Adrenal gland (tissue), 5 donors: ENCODE data around the gene MIER3.
"Not testable (repeated sequence)": the region's sequence is repeated elsewhere in the genome, so short reads cannot be mapped to it uniquely, and the experiment has no call there.

ENCODE experiments used
- POLR2A ChIP-seq, 2 donors: fragments of 450-650 bp; IDR thresholded peaks; one replicate each; pipeline ENCODE4 v1.6.1; 2017; ENCODE audit warnings: antibody characterized with exemption in 2 of 2, mild to moderate bottlenecking in 2 of 2, moderate library complexity in 1 of 2
- TF ChIP-seq, protein P1 (sequence below), 6 experiments: fragments of 450-650 bp in 4 of 6; fragments of 200-600 bp in 2 of 6; sonication (generic) in 1 of 6; IDR thresholded peaks; 1 replicate in 5 of 6; 2 replicates in 1 of 6; pipeline versions ENCODE4 v1.5.1 to v1.8.0; 2016 to 2021; ENCODE audit warnings: antibody characterized with exemption in 6 of 6, mild to moderate bottlenecking in 2 of 6, moderate library complexity in 1 of 6
- donor health status: DM: no; HTN: no; CAD: no.

DNA sequence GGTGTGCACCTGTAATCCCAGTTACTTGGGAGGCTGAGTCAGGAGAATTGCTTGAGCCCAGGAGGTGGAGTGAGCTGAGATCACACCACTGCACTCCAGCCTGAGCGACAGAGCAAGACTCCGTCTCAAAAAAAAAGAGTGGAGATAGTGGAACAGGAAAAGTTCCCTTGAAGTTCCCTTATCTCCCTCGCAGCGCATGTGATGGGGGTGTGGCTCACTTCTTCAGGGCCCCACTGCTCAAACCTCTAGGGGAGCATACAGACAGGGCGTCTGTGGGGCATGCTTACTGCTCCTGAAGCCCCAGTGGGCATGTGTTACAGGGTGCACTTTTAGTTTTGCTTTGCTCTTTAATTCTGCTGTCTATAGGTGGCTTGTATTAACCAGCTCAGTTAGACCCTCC is 27.6 kb upstream of the MIER3 start:
- not testable (repeated sequence) for TF ChIP-seq POLR2A (IDR thresholded peaks at IDR 0.05)
- TF ChIP-seq, protein P1, sequence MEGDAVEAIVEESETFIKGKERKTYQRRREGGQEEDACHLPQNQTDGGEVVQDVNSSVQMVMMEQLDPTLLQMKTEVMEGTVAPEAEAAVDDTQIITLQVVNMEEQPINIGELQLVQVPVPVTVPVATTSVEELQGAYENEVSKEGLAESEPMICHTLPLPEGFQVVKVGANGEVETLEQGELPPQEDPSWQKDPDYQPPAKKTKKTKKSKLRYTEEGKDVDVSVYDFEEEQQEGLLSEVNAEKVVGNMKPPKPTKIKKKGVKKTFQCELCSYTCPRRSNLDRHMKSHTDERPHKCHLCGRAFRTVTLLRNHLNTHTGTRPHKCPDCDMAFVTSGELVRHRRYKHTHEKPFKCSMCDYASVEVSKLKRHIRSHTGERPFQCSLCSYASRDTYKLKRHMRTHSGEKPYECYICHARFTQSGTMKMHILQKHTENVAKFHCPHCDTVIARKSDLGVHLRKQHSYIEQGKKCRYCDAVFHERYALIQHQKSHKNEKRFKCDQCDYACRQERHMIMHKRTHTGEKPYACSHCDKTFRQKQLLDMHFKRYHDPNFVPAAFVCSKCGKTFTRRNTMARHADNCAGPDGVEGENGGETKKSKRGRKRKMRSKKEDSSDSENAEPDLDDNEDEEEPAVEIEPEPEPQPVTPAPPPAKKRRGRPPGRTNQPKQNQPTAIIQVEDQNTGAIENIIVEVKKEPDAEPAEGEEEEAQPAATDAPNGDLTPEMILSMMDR (IDR thresholded peaks at IDR 0.05), result not testable (repeated sequence)
